ENCODE results near the gene EHMT1. TPM values are rescaled to one million over a fixed set of nuclear protein-coding genes. Genes with fewer than 3 reads are reported as not detected.

EHMT1 gene
- total RNA-seq, 1 experiment from 2014 or later, result 63.9 TPM

GRCh38 chr9:137784641-137785513 is 166.1 kb downstream of the EHMT1 start:
- H3K4me1 ChIP-seq (ENCODE audit: control insufficient read depth, insufficient read depth, low read length), result no peaks in the 10 kb centered on the region
- ChIA-PET POLR2A (no interaction called here), CTCF (no interaction called here)
- ATAC-seq (no peak), DNase-seq (ENCODE audit: low read depth, low spot score) (no peak)
- H3K9me3 ChIP-seq (ENCODE audit: control insufficient read depth, insufficient read depth, low read depth, low read length), result no peaks in the 10 kb centered on the region
- TF ChIP-seq POLR2AphosphoS5 (IDR thresholded peaks at IDR 0.05; ENCODE audit: low read depth, low read length), result no peak
- TF ChIP-seq SIN3A (IDR thresholded peaks at IDR 0.05; ENCODE audit: borderline replicate concordance, insufficient read depth, low read depth, low read length), result no peak
- no peak for TF ChIP-seq CTCF (IDR thresholded peaks at IDR 0.05)
- TF ChIP-seq REST (IDR thresholded peaks at IDR 0.05; ENCODE audit: insufficient read depth in 1 of 2, low read depth in 2 of 2, low read length in 1 of 2), result no peak
- TF ChIP-seq TCF7L2 (IDR thresholded peaks at IDR 0.05; ENCODE audit: low read depth, low read length), result no peak
- no peaks in the 10 kb centered on the region; the same call in 1 of the 2 replicates for H3K36me3 ChIP-seq (ENCODE audit: control insufficient read depth, insufficient read depth, low read length)
- intact Hi-C loops (cut with micrococcal nuclease; ENCODE audit: unreplicated experiment) (no loop called here), in situ Hi-C loops (cut with HindIII; ENCODE audit: low pct_unique_long_range_greater_than_20kb, low sequenced_read_pairs) (no loop called here)
- H3K27ac ChIP-seq (ENCODE audit: low read length), result no peak overlapping the region
- H3K27me3 ChIP-seq (ENCODE audit: control insufficient read depth, insufficient read depth, low read length), result no peaks in the 10 kb centered on the region
- no TSS peak for BruUV-seq (replicated peaks)
- no peak overlapping the region for H3K4me3 ChIP-seq (ENCODE audit: low read depth in 2 of 2, low read length in 2 of 2)

- intact Hi-C loops (cut with micrococcal nuclease; ENCODE audit: unreplicated experiment), result no loop called here
- no peak overlapping the region for H3K27ac ChIP-seq (ENCODE audit: low read length)
- ChIA-PET CTCF (no interaction called here), POLR2A (no interaction called here)
- no peaks in the 10 kb centered on the region; the same call in 1 of the 2 replicates for H3K36me3 ChIP-seq (ENCODE audit: control insufficient read depth, insufficient read depth, low read length)
- no peaks in the 10 kb centered on the region for H3K4me1 ChIP-seq (ENCODE audit: control insufficient read depth, insufficient read depth, low read length)
- H3K27me3 ChIP-seq (ENCODE audit: control insufficient read depth, insufficient read depth, low read length), result no peaks in the 10 kb centered on the region
- in situ Hi-C loops (cut with HindIII; ENCODE audit: low pct_unique_long_range_greater_than_20kb, low sequenced_read_pairs), result no loop called here
- no peaks in the 10 kb centered on the region for H3K9me3 ChIP-seq (ENCODE audit: control insufficient read depth, insufficient read depth, low read depth, low read length)
- H3K4me3 ChIP-seq (ENCODE audit: low read depth in 2 of 2, low read length in 2 of 2), result no peak overlapping the region
- no peak for ATAC-seq
- BruUV-seq (replicated peaks), result no TSS peak
- TF ChIP-seq POLR2AphosphoS5 (IDR thresholded peaks at IDR 0.05; ENCODE audit: low read depth, low read length) (no peak), REST (IDR thresholded peaks at IDR 0.05; ENCODE audit: insufficient read depth in 1 of 2, low read depth in 2 of 2, low read length in 1 of 2) (no peak), SIN3A (IDR thresholded peaks at IDR 0.05; ENCODE audit: borderline replicate concordance, insufficient read depth, low read depth, low read length) (no peak), CTCF (IDR thresholded peaks at IDR 0.05) (no peak), TCF7L2 (IDR thresholded peaks at IDR 0.05; ENCODE audit: low read depth, low read length) (no peak)
- no peak for DNase-seq (ENCODE audit: low read depth, low spot score)
Observed at GRCh38 chr9:137785704-137786161, 166.9 kb downstream of the EHMT1 start.

Measured in Panc1 (cell line).